ENCODE results near the gene SMARCA2.
A peak's percentile ranks its signal among the peaks of the same experiment; 100 is the strongest.

Gene SMARCA2

DNA sequence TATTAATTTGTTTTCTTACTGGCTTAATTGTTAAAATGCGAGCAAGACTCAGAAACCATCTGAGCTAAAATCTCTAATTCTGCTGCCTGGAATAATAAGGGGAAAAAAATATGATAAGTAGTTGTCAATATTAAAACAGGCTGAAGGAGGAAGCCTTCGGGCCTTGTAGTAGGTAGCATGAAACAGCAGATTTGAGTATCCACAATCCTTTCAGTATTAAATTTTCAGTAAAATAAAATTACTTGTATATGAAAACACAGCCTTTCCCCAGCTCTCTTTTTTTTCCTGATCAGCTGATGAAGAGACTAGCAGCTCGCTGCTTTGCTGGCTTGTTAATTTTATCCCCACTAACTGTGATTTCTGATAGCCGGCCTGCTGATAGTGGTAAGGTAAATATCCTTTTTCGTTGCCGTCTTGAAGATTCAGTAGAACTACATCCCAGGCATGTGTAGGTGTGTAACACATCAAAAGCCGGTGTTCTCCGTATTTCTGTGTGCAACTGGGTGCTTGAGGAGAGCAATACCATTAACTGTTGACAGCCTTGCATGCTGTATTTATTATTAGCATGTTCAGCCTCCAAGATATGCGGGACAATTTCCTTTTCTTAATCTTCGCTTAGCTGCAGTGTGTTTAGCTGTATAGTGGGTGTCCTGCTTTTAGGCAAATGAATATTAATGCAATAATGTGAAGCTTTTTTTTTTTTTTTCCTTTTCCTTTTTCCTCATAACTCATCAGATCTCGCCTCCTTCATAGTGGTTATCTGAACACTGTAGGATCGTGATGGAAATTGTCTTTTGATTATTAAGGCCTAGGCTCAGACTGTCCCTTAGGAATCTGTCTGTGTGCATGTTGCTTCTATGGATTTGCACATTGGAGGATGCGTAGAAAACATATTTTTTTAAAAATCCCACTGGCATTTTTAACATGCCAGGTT, 144.6 kb downstream of the SMARCA2 start:
- Histone ChIP-seq H3K27me3 (ENCODE audit: control insufficient read depth in 2 of 2, insufficient read depth in 2 of 2, low read length in 2 of 2) (no peaks in the 10 kb centered on the region), H3K9me3 (ENCODE audit: control insufficient read depth in 2 of 2, low read length in 2 of 2) (no peaks in the 10 kb centered on the region), H3K4me1 (ENCODE audit: control insufficient read depth in 2 of 2, insufficient read depth in 2 of 2, low read length in 2 of 2) (peaks cover 11 to 12% of the 10 kb centered on the region in 2 donors), H3K9ac (ENCODE audit: low read depth in 1 of 2, low read length in 2 of 2) (peak overlapping the region in 1 of 2 donors; percentile 27), H3K27ac (ENCODE audit: low read depth in 2 of 2, low read length in 2 of 2) (no peak overlapping the region), H3K4me3 (ENCODE audit: low read length in 2 of 2) (peak overlapping the region in 1 of 2 donors; percentile 53), H3K36me3 (ENCODE audit: control insufficient read depth in 2 of 2, insufficient read depth in 2 of 2, low read length in 2 of 2) (peaks cover 3 to 12% of the 10 kb centered on the region in 2 donors)

- no peak overlapping the region for H3K4me3 ChIP-seq (ENCODE audit: low read length in 2 of 2)
- H3K9ac ChIP-seq (ENCODE audit: low read depth in 1 of 2, low read length in 2 of 2), result no peak overlapping the region
- no peak overlapping the region for H3K27ac ChIP-seq (ENCODE audit: low read depth in 2 of 2, low read length in 2 of 2)
- peaks cover 5 to 12% of the 10 kb centered on the region in 2 donors for H3K36me3 ChIP-seq (ENCODE audit: control insufficient read depth in 2 of 2, insufficient read depth in 2 of 2, low read length in 2 of 2)
- no peaks in the 10 kb centered on the region for H3K27me3 ChIP-seq (ENCODE audit: control insufficient read depth in 2 of 2, insufficient read depth in 2 of 2, low read length in 2 of 2)
- peaks cover 11 to 12% of the 10 kb centered on the region in 2 donors for H3K4me1 ChIP-seq (ENCODE audit: control insufficient read depth in 2 of 2, insufficient read depth in 2 of 2, low read length in 2 of 2)
- H3K9me3 ChIP-seq (ENCODE audit: control insufficient read depth in 2 of 2, low read length in 2 of 2), result no peaks in the 10 kb centered on the region
These were observed 146.5 kb downstream of the SMARCA2 start for GRCh38 chr9:2161661-2162060.

GRCh38 chr9:2163231-2163885, 148.2 kb downstream of the SMARCA2 start:
- Histone ChIP-seq H3K27me3 (ENCODE audit: control insufficient read depth in 2 of 2, insufficient read depth in 2 of 2, low read length in 2 of 2) (no peaks in the 10 kb centered on the region), H3K4me1 (ENCODE audit: control insufficient read depth in 2 of 2, insufficient read depth in 2 of 2, low read length in 2 of 2) (peaks cover 0 to 5% of the 10 kb centered on the region in 2 donors), H3K36me3 (ENCODE audit: control insufficient read depth in 2 of 2, insufficient read depth in 2 of 2, low read length in 2 of 2) (peaks cover 6 to 12% of the 10 kb centered on the region in 2 donors), H3K4me3 (ENCODE audit: low read length in 2 of 2) (no peak overlapping the region), H3K9me3 (ENCODE audit: control insufficient read depth in 2 of 2, low read length in 2 of 2) (no peaks in the 10 kb centered on the region), H3K27ac (ENCODE audit: low read depth in 2 of 2, low read length in 2 of 2) (no peak overlapping the region), H3K9ac (ENCODE audit: low read depth in 1 of 2, low read length in 2 of 2) (no peak overlapping the region)

GRCh38 chr9:2164268-2164667, 149.1 kb downstream of the SMARCA2 start:
- peaks cover 12% of the 10 kb centered on the region in 2 donors for H3K36me3 ChIP-seq (ENCODE audit: control insufficient read depth in 2 of 2, insufficient read depth in 2 of 2, low read length in 2 of 2)
- H3K27me3 ChIP-seq (ENCODE audit: control insufficient read depth in 2 of 2, insufficient read depth in 2 of 2, low read length in 2 of 2), result no peaks in the 10 kb centered on the region
- H3K9ac ChIP-seq (ENCODE audit: low read depth in 1 of 2, low read length in 2 of 2), result no peak overlapping the region
- no peaks in the 10 kb centered on the region for H3K4me1 ChIP-seq (ENCODE audit: control insufficient read depth in 2 of 2, insufficient read depth in 2 of 2, low read length in 2 of 2)
- no peak overlapping the region for H3K27ac ChIP-seq (ENCODE audit: low read depth in 2 of 2, low read length in 2 of 2)
- H3K4me3 ChIP-seq (ENCODE audit: low read length in 2 of 2), result no peak overlapping the region
- H3K9me3 ChIP-seq (ENCODE audit: control insufficient read depth in 2 of 2, low read length in 2 of 2), result no peaks in the 10 kb centered on the region

- Histone ChIP-seq H3K27me3 (ENCODE audit: control insufficient read depth in 2 of 2, insufficient read depth in 2 of 2, low read length in 2 of 2) (no peaks in the 10 kb centered on the region), H3K9ac (ENCODE audit: low read depth in 1 of 2, low read length in 2 of 2) (no peak overlapping the region), H3K27ac (ENCODE audit: low read depth in 2 of 2, low read length in 2 of 2) (no peak overlapping the region), H3K4me1 (ENCODE audit: control insufficient read depth in 2 of 2, insufficient read depth in 2 of 2, low read length in 2 of 2) (no peaks in the 10 kb centered on the region), H3K4me3 (ENCODE audit: low read length in 2 of 2) (no peak overlapping the region), H3K9me3 (ENCODE audit: control insufficient read depth in 2 of 2, low read length in 2 of 2) (no peaks in the 10 kb centered on the region), H3K36me3 (ENCODE audit: control insufficient read depth in 2 of 2, insufficient read depth in 2 of 2, low read length in 2 of 2) (peaks cover 17 to 22% of the 10 kb centered on the region in 2 donors)
These were observed 151.1 kb downstream of the SMARCA2 start for GRCh38 chr9:2166203-2166602.

GRCh38 chr9:2169035-2169434, 153.9 kb downstream of the SMARCA2 start:
- Histone ChIP-seq H3K9me3 (ENCODE audit: control insufficient read depth in 2 of 2, low read length in 2 of 2) (no peaks in the 10 kb centered on the region), H3K9ac (ENCODE audit: low read depth in 1 of 2, low read length in 2 of 2) (no peak overlapping the region), H3K27ac (ENCODE audit: low read depth in 2 of 2, low read length in 2 of 2) (no peak overlapping the region), H3K4me3 (ENCODE audit: low read length in 2 of 2) (no peak overlapping the region), H3K4me1 (ENCODE audit: control insufficient read depth in 2 of 2, insufficient read depth in 2 of 2, low read length in 2 of 2) (no peaks in the 10 kb centered on the region), H3K36me3 (ENCODE audit: control insufficient read depth in 2 of 2, insufficient read depth in 2 of 2, low read length in 2 of 2) (peaks cover 16 to 37% of the 10 kb centered on the region in 2 donors), H3K27me3 (ENCODE audit: control insufficient read depth in 2 of 2, insufficient read depth in 2 of 2, low read length in 2 of 2) (no peaks in the 10 kb centered on the region)

DNA sequence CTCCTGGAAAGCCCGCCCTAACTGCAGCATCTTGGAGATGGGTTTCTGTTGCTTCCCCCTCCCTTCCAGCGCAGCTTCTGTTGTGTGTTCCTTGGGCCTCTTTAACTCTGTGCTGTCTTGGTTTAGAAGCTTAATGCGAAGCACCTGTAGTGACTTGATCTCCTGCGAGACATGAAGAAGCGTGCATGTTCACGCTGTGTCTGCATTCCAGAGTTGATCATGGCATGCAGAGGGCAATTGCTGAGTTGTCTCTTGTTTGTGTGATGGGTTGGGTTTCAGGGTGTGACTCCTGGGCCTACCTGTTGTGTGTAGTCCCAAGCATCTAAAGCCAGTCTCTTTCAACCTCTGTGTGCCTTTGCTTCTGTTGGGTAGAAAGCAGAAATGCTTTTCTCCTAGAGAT, 155.6 kb downstream of the SMARCA2 start:
- H3K9ac ChIP-seq (ENCODE audit: low read depth in 1 of 2, low read length in 2 of 2), result no peak overlapping the region
- peaks cover 16 to 37% of the 10 kb centered on the region in 2 donors for H3K36me3 ChIP-seq (ENCODE audit: control insufficient read depth in 2 of 2, insufficient read depth in 2 of 2, low read length in 2 of 2)
- H3K27ac ChIP-seq (ENCODE audit: low read depth in 2 of 2, low read length in 2 of 2), result no peak overlapping the region
- H3K4me3 ChIP-seq (ENCODE audit: low read length in 2 of 2), result no peak overlapping the region
- H3K9me3 ChIP-seq (ENCODE audit: control insufficient read depth in 2 of 2, low read length in 2 of 2), result no peaks in the 10 kb centered on the region
- no peaks in the 10 kb centered on the region for H3K27me3 ChIP-seq (ENCODE audit: control insufficient read depth in 2 of 2, insufficient read depth in 2 of 2, low read length in 2 of 2)
- no peaks in the 10 kb centered on the region for H3K4me1 ChIP-seq (ENCODE audit: control insufficient read depth in 2 of 2, insufficient read depth in 2 of 2, low read length in 2 of 2)

DNA sequence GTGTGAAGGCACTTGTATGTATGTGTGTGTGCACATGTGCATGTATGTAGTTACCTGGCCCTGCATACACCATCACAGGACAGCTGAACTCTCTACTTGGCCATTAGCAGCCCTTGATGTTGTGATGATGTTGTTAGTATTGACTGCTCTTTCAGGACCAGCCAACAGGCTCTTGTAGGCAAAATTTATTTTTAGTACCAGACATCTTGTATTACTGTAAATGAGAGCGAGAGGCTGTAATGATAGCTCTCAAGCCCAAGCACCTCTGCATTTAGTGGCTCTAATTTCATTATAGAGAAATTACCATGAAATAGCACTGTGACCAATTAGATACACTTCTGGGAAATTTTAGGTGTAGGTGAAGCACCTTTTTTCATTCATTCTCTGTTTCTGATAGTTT, 158.0 kb downstream of the SMARCA2 start:
- no peak overlapping the region for H3K27ac ChIP-seq (ENCODE audit: low read depth in 2 of 2, low read length in 2 of 2)
- no peaks in the 10 kb centered on the region for H3K4me1 ChIP-seq (ENCODE audit: control insufficient read depth in 2 of 2, insufficient read depth in 2 of 2, low read length in 2 of 2)
- H3K9ac ChIP-seq (ENCODE audit: low read depth in 1 of 2, low read length in 2 of 2), result no peak overlapping the region
- no peaks in the 10 kb centered on the region for H3K27me3 ChIP-seq (ENCODE audit: control insufficient read depth in 2 of 2, insufficient read depth in 2 of 2, low read length in 2 of 2)
- no peaks in the 10 kb centered on the region for H3K9me3 ChIP-seq (ENCODE audit: control insufficient read depth in 2 of 2, low read length in 2 of 2)
- peaks cover 16 to 34% of the 10 kb centered on the region in 2 donors for H3K36me3 ChIP-seq (ENCODE audit: control insufficient read depth in 2 of 2, insufficient read depth in 2 of 2, low read length in 2 of 2)
- no peak overlapping the region for H3K4me3 ChIP-seq (ENCODE audit: low read length in 2 of 2)

- H3K4me1 ChIP-seq (ENCODE audit: control insufficient read depth in 2 of 2, insufficient read depth in 2 of 2, low read length in 2 of 2), result no peaks in the 10 kb centered on the region
- no peak overlapping the region for H3K9ac ChIP-seq (ENCODE audit: low read depth in 1 of 2, low read length in 2 of 2)
- H3K4me3 ChIP-seq (ENCODE audit: low read length in 2 of 2), result no peak overlapping the region
- H3K9me3 ChIP-seq (ENCODE audit: control insufficient read depth in 2 of 2, low read length in 2 of 2), result no peaks in the 10 kb centered on the region
- H3K27me3 ChIP-seq (ENCODE audit: control insufficient read depth in 2 of 2, insufficient read depth in 2 of 2, low read length in 2 of 2), result no peaks in the 10 kb centered on the region
- peaks cover 16 to 32% of the 10 kb centered on the region in 2 donors for H3K36me3 ChIP-seq (ENCODE audit: control insufficient read depth in 2 of 2, insufficient read depth in 2 of 2, low read length in 2 of 2)
- H3K27ac ChIP-seq (ENCODE audit: low read depth in 2 of 2, low read length in 2 of 2), result no peak overlapping the region
These were observed 158.7 kb downstream of the SMARCA2 start for GRCh38 chr9:2173861-2174260.

DNA sequence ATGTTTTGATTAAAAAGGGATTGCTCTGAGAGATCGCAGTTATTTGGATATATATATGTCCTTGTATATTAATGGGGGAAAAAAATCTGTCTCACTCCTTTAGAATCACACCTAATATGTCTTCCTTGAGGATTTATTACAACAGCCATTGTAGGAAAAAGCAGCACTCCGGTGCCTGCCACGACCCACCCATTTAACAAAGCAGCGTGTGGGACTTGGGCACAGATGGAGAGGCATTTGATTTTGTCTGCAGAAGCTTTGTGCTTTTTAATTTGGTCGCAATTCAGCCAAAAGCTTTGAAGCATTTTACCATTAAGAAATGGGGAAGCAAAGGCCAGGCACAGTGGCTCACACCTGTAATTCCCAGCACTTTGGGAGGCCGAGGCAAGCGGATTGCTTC, 159.2 kb downstream of the SMARCA2 start:
- Histone ChIP-seq H3K27me3 (ENCODE audit: control insufficient read depth in 2 of 2, insufficient read depth in 2 of 2, low read length in 2 of 2) (no peaks in the 10 kb centered on the region), H3K4me3 (ENCODE audit: low read length in 2 of 2) (no peak overlapping the region), H3K27ac (ENCODE audit: low read depth in 2 of 2, low read length in 2 of 2) (no peak overlapping the region), H3K9me3 (ENCODE audit: control insufficient read depth in 2 of 2, low read length in 2 of 2) (no peaks in the 10 kb centered on the region), H3K4me1 (ENCODE audit: control insufficient read depth in 2 of 2, insufficient read depth in 2 of 2, low read length in 2 of 2) (no peaks in the 10 kb centered on the region), H3K9ac (ENCODE audit: low read depth in 1 of 2, low read length in 2 of 2) (no peak overlapping the region), H3K36me3 (ENCODE audit: control insufficient read depth in 2 of 2, insufficient read depth in 2 of 2, low read length in 2 of 2) (peaks cover 16 to 28% of the 10 kb centered on the region in 2 donors)

Measured in mucosa of rectum (tissue), 2 donors.